ENCODE data around the gene ZNF831.

- TF ChIP-seq EZH2 (IDR thresholded peaks at IDR 0.05; ENCODE audit: insufficient read depth, low read length) (no peak), CTCF (IDR thresholded peaks at IDR 0.05; ENCODE audit: insufficient read depth, low read depth, low read length) (no peak)
Observed at GRCh38 chr20:59289994-59290393, 126.4 kb downstream of the ZNF831 start.

Data from astrocyte (in vitro differentiated cells and primary cell).